Sigmoid colon (tissue), 4 donors: Measurements from ENCODE around the gene ZNF284.

Source experiments
- CTCF ChIP-seq, 4 experiments: fragments of 450-650 bp in 3 of 4; fragments of 200-600 bp in 1 of 4; IDR thresholded peaks; one replicate each; pipeline ENCODE4 v1.5.1; 2016 to 2019; ENCODE audit warnings: antibody characterized with exemption in 4 of 4, mild to moderate bottlenecking in 3 of 4, moderate library complexity in 2 of 4
- EP300 ChIP-seq, 4 donors: sonication (generic); formaldehyde crosslinking; IDR thresholded peaks; one replicate each; pipeline ENCODE4 v1.6.1; 2017; ENCODE audit warnings: antibody characterized with exemption in 4 of 4
- POLR2A ChIP-seq, 2 donors: fragments of 450-650 bp; IDR thresholded peaks; one replicate each; pipeline ENCODE4 v1.6.1; 2016; ENCODE audit warnings: antibody characterized with exemption in 2 of 2, mild to moderate bottlenecking in 2 of 2, moderate library complexity in 2 of 2
- POLR2AphosphoS5 ChIP-seq, 4 donors: sonication (generic); formaldehyde crosslinking; IDR thresholded peaks; one replicate each; pipeline ENCODE4 v1.6.1; 2017; ENCODE audit warnings: antibody characterized with exemption in 4 of 4

- TF ChIP-seq POLR2A (IDR thresholded peaks at IDR 0.05) (no peak), CTCF (IDR thresholded peaks at IDR 0.05) (no peak), EP300 (IDR thresholded peaks at IDR 0.05) (no peak), POLR2AphosphoS5 (IDR thresholded peaks at IDR 0.05) (peak in 3 of 4 donors; percentile 44 to 60 (median 55))
Measured at GRCh38 chr19:44071824-44072542, at the start of gene ZNF284.
